Measurements from ENCODE around the gene TAAR2. TPM values are rescaled to one million over a fixed set of nuclear protein-coding genes. Genes with fewer than 3 reads are reported as not detected.
"Not testable (repeated sequence)": the region's sequence is repeated elsewhere in the genome, so short reads cannot be mapped to it uniquely, and the experiment has no call there.

The TAAR2 gene
- total and polyA plus RNA-seq, 10 donors: not detected

DNA sequence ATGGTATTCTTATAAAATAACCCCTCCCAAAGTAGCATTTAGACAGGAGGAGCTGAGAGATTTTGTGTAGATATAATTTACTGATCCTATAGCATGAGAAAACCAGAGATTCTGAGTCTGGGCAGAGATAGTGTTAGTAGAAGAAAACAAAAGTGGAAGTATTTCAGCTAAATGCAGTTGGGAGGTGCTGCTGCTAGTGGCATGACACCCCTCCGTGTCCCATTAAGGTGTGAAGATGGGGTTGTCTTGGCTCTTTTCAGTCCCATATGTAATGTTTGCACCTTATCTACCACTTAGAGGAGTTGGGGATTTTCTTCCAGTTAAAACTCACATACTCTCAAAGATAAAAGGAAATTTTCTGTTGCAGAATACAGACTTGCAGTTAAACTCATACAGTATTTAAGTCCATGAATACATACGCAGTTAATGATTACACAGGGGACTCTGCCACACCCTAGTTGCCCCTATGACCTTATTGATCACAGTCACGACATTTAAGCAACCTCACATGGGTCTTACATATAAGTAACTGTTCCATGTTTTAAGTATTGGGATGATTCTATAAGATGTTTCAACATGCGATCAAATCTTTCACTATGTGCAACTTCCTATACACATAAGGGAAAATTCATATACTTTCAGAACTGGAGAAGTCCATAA, 11.5 kb downstream of the TAAR2 start:
- Histone ChIP-seq H3K4me3 (no peak overlapping the region), H3K4me1 (peaks cover 0 to 14% (median 0%) of the 10 kb centered on the region in 6 donors), H3K27me3 (replicated peaks in 1 of 7) (no peaks in the 10 kb centered on the region), H3K27ac (no peak overlapping the region), H3K36me3 (no peaks in the 10 kb centered on the region), H3K9me3 (no peaks in the 10 kb centered on the region)
- DNase-seq: no peak
- TF ChIP-seq POLR2A (IDR thresholded peaks at IDR 0.05) (no peak), POLR2AphosphoS5 (IDR thresholded peaks at IDR 0.05) (no peak)
- TF ChIP-seq, protein P1, sequence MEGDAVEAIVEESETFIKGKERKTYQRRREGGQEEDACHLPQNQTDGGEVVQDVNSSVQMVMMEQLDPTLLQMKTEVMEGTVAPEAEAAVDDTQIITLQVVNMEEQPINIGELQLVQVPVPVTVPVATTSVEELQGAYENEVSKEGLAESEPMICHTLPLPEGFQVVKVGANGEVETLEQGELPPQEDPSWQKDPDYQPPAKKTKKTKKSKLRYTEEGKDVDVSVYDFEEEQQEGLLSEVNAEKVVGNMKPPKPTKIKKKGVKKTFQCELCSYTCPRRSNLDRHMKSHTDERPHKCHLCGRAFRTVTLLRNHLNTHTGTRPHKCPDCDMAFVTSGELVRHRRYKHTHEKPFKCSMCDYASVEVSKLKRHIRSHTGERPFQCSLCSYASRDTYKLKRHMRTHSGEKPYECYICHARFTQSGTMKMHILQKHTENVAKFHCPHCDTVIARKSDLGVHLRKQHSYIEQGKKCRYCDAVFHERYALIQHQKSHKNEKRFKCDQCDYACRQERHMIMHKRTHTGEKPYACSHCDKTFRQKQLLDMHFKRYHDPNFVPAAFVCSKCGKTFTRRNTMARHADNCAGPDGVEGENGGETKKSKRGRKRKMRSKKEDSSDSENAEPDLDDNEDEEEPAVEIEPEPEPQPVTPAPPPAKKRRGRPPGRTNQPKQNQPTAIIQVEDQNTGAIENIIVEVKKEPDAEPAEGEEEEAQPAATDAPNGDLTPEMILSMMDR (IDR thresholded peaks at IDR 0.05 in 8 of 11, conservative IDR thresholded peaks at IDR 0.05 in 3 of 11): no peak
- WGBS, 5 donors: 50 to 71% (median 64%) methylated on average over 4 of the region's 4 CpGs
- intact Hi-C loops (cut with DNase I; ENCODE audit: low total_unique reads): no loop called here

- Histone ChIP-seq H3K9me3 (no peaks in the 10 kb centered on the region), H3K27me3 (replicated peaks in 1 of 7) (no peaks in the 10 kb centered on the region), H3K36me3 (no peaks in the 10 kb centered on the region), H3K4me3 (no peak overlapping the region), H3K27ac (no peak overlapping the region), H3K4me1 (peaks cover 0 to 14% (median 0%) of the 10 kb centered on the region in 6 donors)
- 84 to 94% (median 89%) methylated on average over 2 of the region's 2 CpGs for WGBS, 5 donors
- intact Hi-C loops (cut with DNase I; ENCODE audit: low total_unique reads): no loop called here
- TF ChIP-seq, protein P1 (IDR thresholded peaks at IDR 0.05 in 8 of 11, conservative IDR thresholded peaks at IDR 0.05 in 3 of 11): no peak
- TF ChIP-seq POLR2A (IDR thresholded peaks at IDR 0.05): no peak
- TF ChIP-seq POLR2AphosphoS5 (IDR thresholded peaks at IDR 0.05): no peak
- no peak for DNase-seq
Observed at GRCh38 chr6:132611616-132612015, 12.5 kb downstream of the TAAR2 start.

- DNase-seq: no peak
- Histone ChIP-seq H3K9me3 (no peaks in the 10 kb centered on the region), H3K4me1 (peaks cover 0 to 4% (median 0%) of the 10 kb centered on the region in 6 donors), H3K27me3 (replicated peaks in 1 of 7) (no peaks in the 10 kb centered on the region), H3K4me3 (no peak overlapping the region), H3K27ac (no peak overlapping the region), H3K36me3 (no peaks in the 10 kb centered on the region)
- 80 to 91% (median 83%) methylated on average over 5 of the region's 5 CpGs for WGBS, 5 donors
- intact Hi-C loops (cut with DNase I; ENCODE audit: low total_unique reads): no loop called here
- TF ChIP-seq POLR2AphosphoS5 (IDR thresholded peaks at IDR 0.05): no peak
- TF ChIP-seq POLR2A (IDR thresholded peaks at IDR 0.05): no peak
Observed at GRCh38 chr6:132607544-132608233, 16.4 kb downstream of the TAAR2 start.

GRCh38 chr6:132604635-132605152, 19.4 kb downstream of the TAAR2 start:
- no peak overlapping the region for H3K27ac ChIP-seq
- no peaks in the 10 kb centered on the region for H3K36me3 ChIP-seq
- no peak for DNase-seq
- no peaks in the 10 kb centered on the region for H3K9me3 ChIP-seq
- WGBS, 5 donors: 74 to 83% (median 77%) methylated on average over 8 of the region's 8 CpGs
- H3K4me1 ChIP-seq: no peaks in the 10 kb centered on the region
- no peak overlapping the region for H3K4me3 ChIP-seq
- intact Hi-C loops (cut with DNase I; ENCODE audit: low total_unique reads): no loop called here
- TF ChIP-seq POLR2AphosphoS5 (IDR thresholded peaks at IDR 0.05) (no peak), POLR2A (IDR thresholded peaks at IDR 0.05) (no peak)
- TF ChIP-seq, protein P1 (IDR thresholded peaks at IDR 0.05 in 8 of 11, conservative IDR thresholded peaks at IDR 0.05 in 3 of 11): no peak
- H3K27me3 ChIP-seq (replicated peaks in 1 of 7): no peaks in the 10 kb centered on the region

DNA sequence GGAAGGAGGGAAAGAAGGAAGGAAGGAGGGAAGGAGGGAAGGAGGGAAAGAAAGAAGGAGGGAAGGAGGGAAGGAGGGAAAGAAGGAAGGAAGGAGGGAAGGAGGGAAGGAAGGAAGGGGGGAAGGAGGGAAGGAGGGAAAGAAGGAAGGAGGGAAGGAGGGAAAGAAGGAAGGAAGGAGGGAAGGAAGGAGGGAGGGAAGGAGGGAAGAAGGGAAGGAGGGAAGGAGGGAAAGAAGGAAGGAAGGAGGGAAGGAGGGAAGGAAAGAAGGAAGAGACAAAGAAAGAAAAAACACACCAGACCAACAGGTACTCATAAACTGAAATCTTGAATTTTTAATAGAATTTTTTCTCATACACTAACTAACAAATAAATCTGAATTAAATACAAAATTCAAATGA, 23.2 kb downstream of the TAAR2 start:
- H3K4me1 ChIP-seq; intact Hi-C loops (cut with DNase I; ENCODE audit: low total_unique reads); H3K27ac ChIP-seq; DNase-seq; H3K4me3 ChIP-seq; H3K9me3 ChIP-seq; H3K36me3 ChIP-seq: not testable (repeated sequence)
- H3K27me3 ChIP-seq (replicated peaks in 1 of 7): peaks cover 0 to 13% (median 0%) of the 10 kb centered on the region in 7 donors
